HFFc6 (cell line): ENCODE data around the gene CAMK4. TPM values are rescaled to one million over a fixed set of nuclear protein-coding genes. Genes with fewer than 3 reads are reported as not detected.

Experiments
- DNase-seq: peaks from one replicate; pipeline ENCODE4 v3.0.0-alpha.2; 2018
- H3K27ac Mint-ChIP-seq: 2 replicates; pipeline ENCODE4 v1.8.0; 2020; ENCODE audit warnings: mild to moderate bottlenecking, mixed read lengths
- H3K27me3 Mint-ChIP-seq: 2 replicates; pipeline ENCODE4 v1.8.0; 2021; ENCODE audit warnings: mild to moderate bottlenecking, moderate library complexity, mixed read lengths; ENCODE audit not compliant: insufficient read depth
- H3K36me3 Mint-ChIP-seq: 2 replicates; pipeline ENCODE4 v1.8.0; 2021; ENCODE audit warnings: low read depth, mixed read lengths
- H3K4me1 Mint-ChIP-seq: 2 replicates; pipeline ENCODE4 v1.8.0; 2020; ENCODE audit warnings: low read depth, mixed read lengths
- H3K4me3 Mint-ChIP-seq: 2 replicates; pipeline ENCODE4 v1.8.0; 2020; ENCODE audit warnings: mild to moderate bottlenecking, moderate library complexity, mixed read lengths
- H3K9me3 Mint-ChIP-seq: 2 replicates; pipeline ENCODE4 v1.8.0; 2020; ENCODE audit warnings: mild to moderate bottlenecking, mixed read lengths
- CTCF ChIP-seq: fragments of 200-600 bp; sonication (generic); IDR thresholded peaks from 2 replicates; pipeline ENCODE4 v1.5.0; 2021; ENCODE audit warnings: antibody characterized with exemption, mild to moderate bottlenecking
- total RNA-seq, 6 experiments: library from RNA; stranded (reverse); fragmentation: NEBNext Ultra II Directional; extraction: Animal tissue kit (Norgen Biotek cat#: 25700); gene quantifications; 2 replicates in 1 of 6; 3 replicates in 5 of 6; pipeline ENCODE4 v1.2.3, GENCODE V29; 2021

CAMK4 gene
- total RNA-seq, 6 experiments from 2014 or later: 3.8 to 5.7 (median 4.4) TPM

GRCh38 chr5:111262815-111263214 is 38.6 kb downstream of the CAMK4 start:
- no peaks in the 10 kb centered on the region for H3K4me1 Mint-ChIP-seq
- H3K27ac Mint-ChIP-seq: no peak overlapping the region
- no peaks in the 10 kb centered on the region for H3K9me3 Mint-ChIP-seq
- no peak for DNase-seq
- H3K27me3 Mint-ChIP-seq: peaks cover 2% of the 10 kb centered on the region; the same call in 1 of the 2 replicates
- no peak overlapping the region for H3K4me3 Mint-ChIP-seq
- no peaks in the 10 kb centered on the region for H3K36me3 Mint-ChIP-seq
- TF ChIP-seq CTCF: no peak

- no peak for DNase-seq
- H3K27me3 Mint-ChIP-seq: no peaks in the 10 kb centered on the region; the same call in 1 of the 2 replicates
- no peak for TF ChIP-seq CTCF
- H3K36me3 Mint-ChIP-seq: no peaks in the 10 kb centered on the region
- H3K4me3 Mint-ChIP-seq: no peak overlapping the region
- H3K4me1 Mint-ChIP-seq: no peaks in the 10 kb centered on the region
- H3K27ac Mint-ChIP-seq: no peak overlapping the region
- H3K9me3 Mint-ChIP-seq: no peaks in the 10 kb centered on the region
These were observed 42.3 kb downstream of the CAMK4 start for GRCh38 chr5:111266491-111266890.

GRCh38 chr5:111268300-111268699 is 44.1 kb downstream of the CAMK4 start:
- DNase-seq: no peak
- Mint-ChIP-seq H3K27me3 (no peaks in the 10 kb centered on the region; the same call in 1 of the 2 replicates), H3K9me3 (no peaks in the 10 kb centered on the region), H3K4me1 (no peaks in the 10 kb centered on the region), H3K27ac (no peak overlapping the region), H3K36me3 (no peaks in the 10 kb centered on the region), H3K4me3 (no peak overlapping the region)
- TF ChIP-seq CTCF: no peak

GRCh38 chr5:111271885-111272284 is 47.7 kb downstream of the CAMK4 start:
- no peaks in the 10 kb centered on the region for H3K9me3 Mint-ChIP-seq
- H3K27ac Mint-ChIP-seq: no peak overlapping the region
- no peak overlapping the region for H3K4me3 Mint-ChIP-seq
- no peaks in the 10 kb centered on the region for H3K27me3 Mint-ChIP-seq
- DNase-seq: no peak
- no peaks in the 10 kb centered on the region for H3K4me1 Mint-ChIP-seq
- H3K36me3 Mint-ChIP-seq: no peaks in the 10 kb centered on the region
- no peak for TF ChIP-seq CTCF

GRCh38 chr5:111277061-111277460 is 52.9 kb downstream of the CAMK4 start:
- no peak for DNase-seq
- no peak for TF ChIP-seq CTCF
- no peaks in the 10 kb centered on the region for H3K27me3 Mint-ChIP-seq
- H3K9me3 Mint-ChIP-seq: no peaks in the 10 kb centered on the region
- no peaks in the 10 kb centered on the region for H3K36me3 Mint-ChIP-seq
- no peak overlapping the region for H3K4me3 Mint-ChIP-seq
- no peak overlapping the region for H3K27ac Mint-ChIP-seq
- no peaks in the 10 kb centered on the region for H3K4me1 Mint-ChIP-seq
